IMR-90 (cell line): ENCODE results near the gene SLTM. TPM values are rescaled to one million over a fixed set of nuclear protein-coding genes. Genes with fewer than 3 reads are reported as not detected.

ENCODE experiments used
- ATAC-seq: fragments of 200-7000 bp; cut with Tn5 transposase; 2 replicates; pipeline ENCODE4 v1.9.1; 2020; ENCODE audit warnings: low read depth, mild to moderate bottlenecking, moderate library complexity
- BruUV-seq: library from RNA; stranded (reverse); fragments of 400-500 nt; replicated peaks from 2 replicates; lab custom pipeline; 2021; lab: Mats Ljungman, UMichigan
- CTCF ChIA-PET: fragments of 300-600 bp; formaldehyde crosslinking; extraction: SDS; loops from one replicate; lab custom pipeline; 2021; ENCODE audit warnings: antibody characterized with exemption; lab: Yijun Ruan, JAX
- POLR2A ChIA-PET: fragments of 300-600 bp; sonication (Branson Sonifier 250); formaldehyde crosslinking; loops from one replicate; lab custom pipeline; 2022; ENCODE audit warnings: antibody characterized with exemption; ENCODE audit not compliant: unreplicated experiment; lab: Charles Lee
- DNase-seq: peaks from one replicate; pipeline ENCODE4 v3.0.0; 2013
- H2AFZ ChIP-seq: replicated peaks from 2 replicates; pipeline ENCODE3; 2013; ENCODE audit warnings: low read length, mild to moderate bottlenecking; ENCODE audit not compliant: poor library complexity
- H2AK5ac ChIP-seq: 2 replicates; pipeline ENCODE4 v1.6.1; 2013; ENCODE audit warnings: low read depth, low read length, inconsistent platforms
- H2AK9ac ChIP-seq: replicated peaks from 2 replicates; pipeline ENCODE3; 2013; ENCODE audit warnings: mild to moderate bottlenecking, low read depth, low read length, moderate library complexity; ENCODE audit not compliant: poor library complexity
- H2BK120ac ChIP-seq: 2 replicates; pipeline ENCODE4 v1.6.1; 2013; ENCODE audit warnings: low read depth, low read length, inconsistent platforms
- H2BK15ac ChIP-seq: 3 replicates; pipeline ENCODE4 v1.6.1; 2013; ENCODE audit warnings: low read depth, low read length, inconsistent platforms
- H2BK20ac ChIP-seq: 2 replicates; pipeline ENCODE4 v1.6.1; 2013; ENCODE audit warnings: low read depth, mild to moderate bottlenecking, inconsistent platforms, low read length, moderate library complexity
- H2BK5ac ChIP-seq: 2 replicates; pipeline ENCODE4 v1.6.1; 2013; ENCODE audit warnings: mild to moderate bottlenecking, low read depth, low read length, inconsistent platforms; ENCODE audit not compliant: poor library complexity, severe bottlenecking
- H3K14ac ChIP-seq: replicated peaks from 2 replicates; pipeline ENCODE4 v1.6.1; 2013; ENCODE audit warnings: low read depth, low read length, inconsistent platforms
- H3K18ac ChIP-seq: 2 replicates; pipeline ENCODE4 v1.6.1; 2013; ENCODE audit warnings: low read depth, low read length, control low read depth
- H3K23ac ChIP-seq: 2 replicates; pipeline ENCODE4 v1.6.1; 2013; ENCODE audit warnings: low read depth, low read length, inconsistent platforms
- H3K27ac ChIP-seq: 2 replicates; pipeline ENCODE4 v1.5.1; 2013; ENCODE audit warnings: mild to moderate bottlenecking, control low read depth, low read length; ENCODE audit not compliant: insufficient read depth
- H3K27me3 ChIP-seq: 2 replicates; pipeline ENCODE4 v1.6.1; 2013; ENCODE audit warnings: low read length; ENCODE audit not compliant: control insufficient read depth, insufficient read depth
- H3K36me3 ChIP-seq: 2 replicates; pipeline ENCODE4 v1.6.1; 2013; ENCODE audit warnings: low read length, mixed read lengths; ENCODE audit not compliant: control insufficient read depth, insufficient read depth
- H3K4ac ChIP-seq: 2 replicates; pipeline ENCODE4 v1.6.1; 2013; ENCODE audit warnings: low read depth, low read length, inconsistent platforms
- H3K4me1 ChIP-seq: 2 replicates; pipeline ENCODE4 v1.6.1; 2013; ENCODE audit warnings: low read length, mixed read lengths; ENCODE audit not compliant: control insufficient read depth, insufficient read depth
- H3K4me2 ChIP-seq: 2 replicates; pipeline ENCODE4 v1.6.1; 2013; ENCODE audit warnings: low read depth, mild to moderate bottlenecking, control low read depth, low read length, moderate library complexity
- H3K4me3 ChIP-seq: 2 replicates; pipeline ENCODE4 v1.5.1; 2013; ENCODE audit warnings: low read depth, mild to moderate bottlenecking, control low read depth, low read length, moderate library complexity; ENCODE audit not compliant: insufficient read depth
- H3K56ac ChIP-seq: 2 replicates; pipeline ENCODE4 v1.6.1; 2013; ENCODE audit warnings: low read length, inconsistent platforms; ENCODE audit not compliant: insufficient read depth; ENCODE audit errors: extremely low read depth
- H3K79me1 ChIP-seq, 2 experiments: 2 replicates each; pipeline ENCODE4 v1.6.1; 2013; ENCODE audit warnings: low read length in 2 of 2, inconsistent platforms in 1 of 2, low read depth in 1 of 2
- H3K9ac ChIP-seq: 2 replicates; pipeline ENCODE4 v1.6.1; 2013; ENCODE audit warnings: low read depth, low read length, control low read depth
- H3K9me1 ChIP-seq: 2 replicates; pipeline ENCODE4 v1.6.1; 2013; ENCODE audit warnings: low read length, inconsistent platforms; ENCODE audit not compliant: insufficient read depth
- H3K9me3 ChIP-seq: 2 replicates; pipeline ENCODE4 v1.6.1; 2013; ENCODE audit warnings: low read length; ENCODE audit not compliant: control insufficient read depth, insufficient read depth
- H4K20me1 ChIP-seq: 2 replicates; pipeline ENCODE4 v1.6.1; 2013; ENCODE audit warnings: low read length, inconsistent platforms; ENCODE audit not compliant: insufficient read depth
- H4K5ac ChIP-seq: 2 replicates; pipeline ENCODE4 v1.6.1; 2013; ENCODE audit warnings: mild to moderate bottlenecking, low read depth, low read length, control low read depth
- H4K8ac ChIP-seq, 2 experiments: 2 replicates each; pipeline ENCODE4 v1.6.1; 2013; ENCODE audit warnings: low read depth in 2 of 2, low read length in 2 of 2, control low read depth in 1 of 2, inconsistent platforms in 1 of 2
- H4K91ac ChIP-seq: 2 replicates; pipeline ENCODE4 v1.6.1; 2013; ENCODE audit warnings: low read depth, low read length, inconsistent platforms; ENCODE audit not compliant: insufficient read depth
- BHLHE40 ChIP-seq: fragments of 150-350 bp; IDR thresholded peaks from 2 replicates; pipeline ENCODE4 v1.6.1; 2016; ENCODE audit warnings: mild to moderate bottlenecking, low read depth, low read length
- CEBPB ChIP-seq: IDR thresholded peaks from 2 replicates; pipeline ENCODE4 v1.6.1; 2012; ENCODE audit warnings: low read depth, low read length, improper control_type of control experiment
- CHD1 ChIP-seq: IDR thresholded peaks from 2 replicates; pipeline ENCODE4 v1.6.1; 2012; ENCODE audit warnings: low read depth, low read length, improper control_type of control experiment
- MAFK ChIP-seq: IDR thresholded peaks from 2 replicates; pipeline ENCODE4 v1.6.1; 2012; ENCODE audit warnings: low read depth, low read length, improper control_type of control experiment
- MAZ ChIP-seq: IDR thresholded peaks from 2 replicates; pipeline ENCODE4 v1.6.1; 2012; ENCODE audit warnings: low read depth, mild to moderate bottlenecking, low read length, improper control_type of control experiment, moderate library complexity, borderline replicate concordance
- MXI1 ChIP-seq: IDR thresholded peaks from 2 replicates; pipeline ENCODE4 v1.6.1; 2012; ENCODE audit warnings: low read depth, mild to moderate bottlenecking, low read length, moderate library complexity, borderline replicate concordance
- NFE2L2 ChIP-seq: fragments of 150-350 bp; IDR thresholded peaks from 2 replicates; pipeline ENCODE4 v1.6.1; 2016; ENCODE audit warnings: low read depth, mild to moderate bottlenecking, low read length
- POLR2A ChIP-seq: IDR thresholded peaks from 2 replicates; pipeline ENCODE4 v1.6.1; 2012; ENCODE audit warnings: mild to moderate bottlenecking, low read depth, low read length
- RAD21 ChIP-seq: IDR thresholded peaks from 2 replicates; pipeline ENCODE4 v1.6.1; 2012; ENCODE audit warnings: low read length, improper control_type of control experiment
- RCOR1 ChIP-seq: IDR thresholded peaks from 2 replicates; pipeline ENCODE4 v1.6.1; 2012; ENCODE audit warnings: mild to moderate bottlenecking, low read length, improper control_type of control experiment; ENCODE audit not compliant: insufficient replicate concordance
- RFX5 ChIP-seq: IDR thresholded peaks from 2 replicates; pipeline ENCODE4 v1.8.0; 2012; ENCODE audit warnings: low read depth, mild to moderate bottlenecking, low read length, moderate library complexity
- SMC3 ChIP-seq: fragments of 150-350 bp; IDR thresholded peaks from 2 replicates; pipeline ENCODE4 v1.6.1; 2016; ENCODE audit warnings: low read depth, mild to moderate bottlenecking, antibody characterized with exemption, low read length, moderate library complexity
- WGBS, 2 experiments: methylation state at CpG; one replicate each; pipeline versions ENCODE4 v1.1.5 to v1.1.7; 2013; ENCODE audit warnings: missing lambda C conversion rate in 2 of 2; ENCODE audit not compliant: insufficient read length in 1 of 2; ENCODE audit errors: extremely low coverage in 2 of 2; 5-methylcytosine and 5-hydroxymethylcytosine counted together
- dilution Hi-C: fragments of 300-500 bp; cut with HindIII; formaldehyde crosslinking; loops from one replicate; pipeline ENCODE4 v1.14.3; 2018; ENCODE audit warnings: low sequenced_read_pairs; ENCODE audit not compliant: unreplicated experiment
- in situ Hi-C: fragments of 300-500 bp; cut with MboI; formaldehyde crosslinking; loops from 3 replicates; pipeline ENCODE4 v1.14.3; 2019; ENCODE audit warnings: low sequenced_read_pairs, inconsistent platforms, mixed read lengths
- intact Hi-C: fragments of 100-400 bp; cut with micrococcal nuclease; formaldehyde crosslinking; loops from 2 replicates; pipeline ENCODE4 v1.10.0; 2022
- polyA plus RNA-seq, 3 experiments: library from polyadenylated mRNA; depleted of rRNA; stranded (reverse); fragments of >200 nt; gene quantifications; 2 replicates each; pipeline ENCODE4 v1.2.3, GENCODE V29; 2012; ENCODE audit warnings: low replicate concordance in 1 of 3
- total RNA-seq: library from RNA; depleted of rRNA; stranded (reverse); fragments of >200 nt; gene quantifications from 2 replicates; pipeline ENCODE4 v1.2.3, GENCODE V29; 2012
- TF ChIP-seq, protein P1 (sequence below): fragments of 150-350 bp; IDR thresholded peaks from 2 replicates; pipeline ENCODE4 v1.6.1; 2017; ENCODE audit warnings: mild to moderate bottlenecking, antibody characterized with exemption, low read length, low read depth
- TF ChIP-seq, protein P2 (sequence below): conservative IDR thresholded peaks from 2 replicates; pipeline ENCODE4 v1.5.1; 2012; ENCODE audit warnings: mild to moderate bottlenecking, low read depth, low read length, improper control_type of control experiment
- TF ChIP-seq, protein P3 (sequence below): fragments of 150-350 bp; IDR thresholded peaks from 2 replicates; pipeline ENCODE4 v1.6.1; 2016; ENCODE audit warnings: low read depth, mild to moderate bottlenecking, low read length, moderate library complexity, borderline replicate concordance

The SLTM gene
- total and polyA plus RNA-seq, 2 of the 4 experiments (the other 2 are of a cell fraction): 36.0 to 57.6 TPM

DNA sequence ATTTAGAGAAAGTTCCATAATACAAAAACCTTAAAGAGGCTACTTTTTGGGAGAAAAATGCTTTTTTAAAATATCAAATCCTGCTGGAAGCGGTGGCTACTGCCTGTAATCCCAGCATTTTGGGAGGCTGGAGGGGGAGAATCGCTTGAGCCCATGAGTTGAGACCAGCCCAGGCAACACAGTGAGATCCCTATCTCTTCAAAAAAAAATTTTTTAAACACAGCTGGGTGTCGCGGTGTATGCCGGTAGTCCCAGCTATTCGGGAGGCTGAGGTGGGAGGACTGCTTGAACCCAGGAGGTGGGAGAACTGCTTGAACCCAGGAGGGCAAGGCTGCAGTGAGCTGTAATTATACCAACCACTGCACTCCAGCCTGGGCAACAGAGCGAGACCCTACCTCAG lies 14.2 kb downstream of the SLTM start:
- Histone ChIP-seq H3K4me1 (peaks cover 4% of the 10 kb centered on the region; the same call in 1 of the 2 replicates), H3K36me3 (peaks cover 7% of the 10 kb centered on the region), H2BK15ac (no peak overlapping the region), H2BK120ac (no peak overlapping the region), H2AFZ (no peak overlapping the region), H3K9me3 (no peaks in the 10 kb centered on the region), H3K79me1 (peaks cover 44 to 72% of the 10 kb centered on the region in 2 experiments), H3K56ac (no peak overlapping the region), H3K27me3 (no peaks in the 10 kb centered on the region), H3K4me3 (no peak overlapping the region), H3K4me2 (no peak overlapping the region), H2BK20ac (no peak overlapping the region), H2BK5ac (no peak overlapping the region), H4K20me1 (peaks cover 29% of the 10 kb centered on the region), H4K91ac (no peak overlapping the region), H3K9ac (no peak overlapping the region), H3K27ac (no peak overlapping the region), H3K14ac (no peak overlapping the region), H3K23ac (no peak overlapping the region), H3K9me1 (peaks cover 5% of the 10 kb centered on the region), H2AK9ac (no peak overlapping the region), H4K8ac (no peak overlapping the region), H2AK5ac (no peak overlapping the region), H3K4ac (no peak overlapping the region), H3K18ac (no peak overlapping the region), H4K5ac (no peak overlapping the region)
- ChIA-PET CTCF (no interaction called here), POLR2A (no interaction called here)
- TF ChIP-seq RFX5: no peak
- TF ChIP-seq, protein P1, sequence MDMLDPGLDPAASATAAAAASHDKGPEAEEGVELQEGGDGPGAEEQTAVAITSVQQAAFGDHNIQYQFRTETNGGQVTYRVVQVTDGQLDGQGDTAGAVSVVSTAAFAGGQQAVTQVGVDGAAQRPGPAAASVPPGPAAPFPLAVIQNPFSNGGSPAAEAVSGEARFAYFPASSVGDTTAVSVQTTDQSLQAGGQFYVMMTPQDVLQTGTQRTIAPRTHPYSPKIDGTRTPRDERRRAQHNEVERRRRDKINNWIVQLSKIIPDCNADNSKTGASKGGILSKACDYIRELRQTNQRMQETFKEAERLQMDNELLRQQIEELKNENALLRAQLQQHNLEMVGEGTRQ: no peak
- no peak for TF ChIP-seq POLR2A
- no peak for TF ChIP-seq BHLHE40
- TF ChIP-seq CHD1: no peak
- no peak for TF ChIP-seq MAFK
- no peak for TF ChIP-seq MAZ
- no peak for TF ChIP-seq RAD21
- TF ChIP-seq NFE2L2: no peak
- no peak for TF ChIP-seq SMC3
- no peak for TF ChIP-seq MXI1
- TF ChIP-seq RCOR1: no peak
- TF ChIP-seq, protein P2, sequence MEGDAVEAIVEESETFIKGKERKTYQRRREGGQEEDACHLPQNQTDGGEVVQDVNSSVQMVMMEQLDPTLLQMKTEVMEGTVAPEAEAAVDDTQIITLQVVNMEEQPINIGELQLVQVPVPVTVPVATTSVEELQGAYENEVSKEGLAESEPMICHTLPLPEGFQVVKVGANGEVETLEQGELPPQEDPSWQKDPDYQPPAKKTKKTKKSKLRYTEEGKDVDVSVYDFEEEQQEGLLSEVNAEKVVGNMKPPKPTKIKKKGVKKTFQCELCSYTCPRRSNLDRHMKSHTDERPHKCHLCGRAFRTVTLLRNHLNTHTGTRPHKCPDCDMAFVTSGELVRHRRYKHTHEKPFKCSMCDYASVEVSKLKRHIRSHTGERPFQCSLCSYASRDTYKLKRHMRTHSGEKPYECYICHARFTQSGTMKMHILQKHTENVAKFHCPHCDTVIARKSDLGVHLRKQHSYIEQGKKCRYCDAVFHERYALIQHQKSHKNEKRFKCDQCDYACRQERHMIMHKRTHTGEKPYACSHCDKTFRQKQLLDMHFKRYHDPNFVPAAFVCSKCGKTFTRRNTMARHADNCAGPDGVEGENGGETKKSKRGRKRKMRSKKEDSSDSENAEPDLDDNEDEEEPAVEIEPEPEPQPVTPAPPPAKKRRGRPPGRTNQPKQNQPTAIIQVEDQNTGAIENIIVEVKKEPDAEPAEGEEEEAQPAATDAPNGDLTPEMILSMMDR: no peak
- TF ChIP-seq CEBPB: no peak
- TF ChIP-seq, protein P3, sequence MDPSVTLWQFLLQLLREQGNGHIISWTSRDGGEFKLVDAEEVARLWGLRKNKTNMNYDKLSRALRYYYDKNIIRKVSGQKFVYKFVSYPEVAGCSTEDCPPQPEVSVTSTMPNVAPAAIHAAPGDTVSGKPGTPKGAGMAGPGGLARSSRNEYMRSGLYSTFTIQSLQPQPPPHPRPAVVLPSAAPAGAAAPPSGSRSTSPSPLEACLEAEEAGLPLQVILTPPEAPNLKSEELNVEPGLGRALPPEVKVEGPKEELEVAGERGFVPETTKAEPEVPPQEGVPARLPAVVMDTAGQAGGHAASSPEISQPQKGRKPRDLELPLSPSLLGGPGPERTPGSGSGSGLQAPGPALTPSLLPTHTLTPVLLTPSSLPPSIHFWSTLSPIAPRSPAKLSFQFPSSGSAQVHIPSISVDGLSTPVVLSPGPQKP: no peak
- in situ Hi-C loops (no loop called here), dilution Hi-C loops (no loop called here), intact Hi-C loops (no loop called here)
- BruUV-seq: no TSS peak
- no peak for DNase-seq
- no CpG with 5 or more reads among the region's 7 CpGs for WGBS, 2 experiments
- ATAC-seq: no peak
